ENCODE measurements around the gene DR1.

The DR1 gene

DNA sequence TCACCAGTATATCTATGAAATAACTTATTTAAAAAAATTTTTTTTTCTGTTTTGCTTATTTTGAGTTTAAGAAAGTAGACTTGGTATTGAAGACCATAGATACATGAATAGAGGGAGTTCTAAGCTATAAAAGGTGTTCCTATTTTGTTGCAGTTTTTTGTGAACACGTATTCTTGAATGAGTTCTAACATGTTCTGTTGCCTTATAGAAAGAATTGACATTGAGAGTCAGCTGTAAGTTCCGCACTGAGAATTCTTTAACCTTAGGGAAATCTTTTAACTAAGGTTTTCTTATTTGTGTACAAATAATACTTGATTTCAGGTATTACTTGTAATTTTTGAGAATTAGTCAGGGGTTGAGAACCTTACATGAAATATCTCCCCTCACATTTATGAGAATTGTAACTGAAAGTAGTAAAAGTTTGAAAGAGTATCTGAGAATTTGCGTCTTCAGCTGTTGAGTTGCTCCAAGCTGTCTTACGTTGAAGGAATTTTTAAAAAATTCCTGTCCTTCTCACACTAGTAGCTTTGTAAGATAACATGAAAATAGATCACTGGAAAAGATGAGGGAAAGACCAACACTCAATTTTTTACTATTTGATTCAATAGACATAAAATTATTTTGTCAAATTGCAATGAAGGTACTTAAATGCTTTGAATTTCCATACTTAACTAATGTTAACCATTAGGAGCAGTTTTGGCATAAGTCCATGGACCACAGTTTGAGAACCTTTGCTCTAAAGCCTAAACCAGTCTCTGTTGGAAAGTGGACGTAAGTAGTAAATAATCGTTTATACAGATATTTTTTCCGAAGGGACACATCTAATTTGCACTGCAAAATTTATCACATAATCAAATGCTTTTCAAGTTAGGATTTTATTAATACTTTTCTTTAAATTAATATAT, 3.8 kb downstream of the DR1 start:
- TF ChIP-seq GATA3 (IDR thresholded peaks at IDR 0.05; ENCODE audit: low read depth, low read length) = no peak
- TF ChIP-seq GATA2 (IDR thresholded peaks at IDR 0.05; ENCODE audit: low read depth, low read length) = no peak

DNA sequence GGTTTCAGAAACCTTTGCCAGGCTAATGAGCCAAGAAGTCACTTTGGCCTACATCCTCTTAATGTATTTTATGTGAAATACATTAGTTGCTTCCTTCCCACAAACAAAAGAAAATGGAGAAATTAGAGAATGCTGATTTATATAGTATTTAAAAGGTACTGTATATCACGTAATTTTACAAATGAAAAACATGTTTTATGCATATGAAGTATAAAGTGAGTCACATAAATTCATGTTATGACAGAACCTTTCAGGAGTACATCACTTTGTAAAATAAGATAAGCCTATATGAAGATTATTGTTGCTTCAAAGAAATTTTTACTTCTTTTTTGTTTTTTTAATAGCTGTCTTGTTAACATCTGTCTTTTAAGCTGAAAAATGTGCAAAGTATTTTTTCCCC, 4.6 kb downstream of the DR1 start:
- TF ChIP-seq GATA3 (IDR thresholded peaks at IDR 0.05; ENCODE audit: low read depth, low read length) = no peak
- TF ChIP-seq GATA2 (IDR thresholded peaks at IDR 0.05; ENCODE audit: low read depth, low read length) = no peak

DNA sequence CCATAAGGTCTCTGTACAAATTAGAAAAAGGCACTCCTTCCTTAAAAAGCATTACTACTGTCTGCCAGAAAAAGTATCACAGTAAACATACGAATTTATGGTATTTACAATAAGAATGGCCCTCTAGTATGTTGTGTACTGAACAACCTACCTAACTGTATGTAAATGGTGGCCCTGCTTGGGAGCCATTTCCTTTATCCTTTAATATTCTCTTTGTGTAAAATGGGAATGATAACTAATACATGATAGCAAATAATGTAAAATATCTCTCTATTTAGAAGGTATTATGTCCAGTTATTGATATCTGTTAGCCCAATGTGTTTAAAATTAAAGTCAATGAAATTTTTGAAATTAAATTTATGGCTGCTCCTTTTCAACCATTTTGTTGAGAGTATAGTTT, 5.2 kb downstream of the DR1 start:
- TF ChIP-seq GATA3 (IDR thresholded peaks at IDR 0.05; ENCODE audit: low read depth, low read length) = no peak
- TF ChIP-seq GATA2 (IDR thresholded peaks at IDR 0.05; ENCODE audit: low read depth, low read length) = no peak

DNA sequence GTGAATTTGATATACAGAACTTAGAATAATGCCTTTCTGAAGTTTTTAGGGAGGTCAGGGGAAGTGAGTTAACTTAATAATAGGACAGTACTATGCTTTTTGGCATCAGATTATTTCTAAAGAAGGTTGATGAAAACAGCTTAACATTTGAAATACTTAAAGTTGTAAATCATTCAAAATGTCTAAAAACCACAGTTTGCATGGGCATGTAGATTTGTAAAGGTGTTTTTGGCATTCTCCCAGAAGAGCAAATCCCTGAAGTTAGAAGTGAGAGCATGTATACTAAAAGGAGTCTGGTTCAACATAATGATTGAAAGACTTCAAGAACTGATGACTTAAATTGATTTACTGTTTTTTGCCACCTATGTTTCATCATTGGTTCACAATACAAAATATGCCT, 6.7 kb downstream of the DR1 start:
- TF ChIP-seq GATA3 (IDR thresholded peaks at IDR 0.05; ENCODE audit: low read depth, low read length) = no peak
- no peak for TF ChIP-seq GATA2 (IDR thresholded peaks at IDR 0.05; ENCODE audit: low read depth, low read length)

DNA sequence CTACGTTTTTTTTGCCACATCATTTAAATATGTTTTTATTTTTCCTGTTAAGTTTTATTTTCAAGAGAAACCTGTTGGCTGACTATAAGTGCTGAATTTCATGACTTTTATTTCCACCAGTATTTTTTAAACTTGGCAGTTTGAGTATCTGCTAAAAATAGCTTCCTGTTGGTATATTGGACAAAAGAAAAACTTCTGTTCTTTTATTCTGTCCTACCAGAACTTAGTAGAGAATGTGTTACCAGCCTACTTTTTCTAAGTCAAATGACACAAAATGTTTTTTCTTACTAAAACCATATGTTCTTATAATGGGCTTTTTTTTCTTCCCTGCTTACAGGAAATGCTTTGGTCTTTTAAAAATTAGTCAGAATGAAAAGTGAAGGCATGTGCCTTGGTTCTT, 7.6 kb downstream of the DR1 start:
- TF ChIP-seq GATA2 (IDR thresholded peaks at IDR 0.05; ENCODE audit: low read depth, low read length) = no peak
- TF ChIP-seq GATA3 (IDR thresholded peaks at IDR 0.05; ENCODE audit: low read depth, low read length) = no peak

DNA sequence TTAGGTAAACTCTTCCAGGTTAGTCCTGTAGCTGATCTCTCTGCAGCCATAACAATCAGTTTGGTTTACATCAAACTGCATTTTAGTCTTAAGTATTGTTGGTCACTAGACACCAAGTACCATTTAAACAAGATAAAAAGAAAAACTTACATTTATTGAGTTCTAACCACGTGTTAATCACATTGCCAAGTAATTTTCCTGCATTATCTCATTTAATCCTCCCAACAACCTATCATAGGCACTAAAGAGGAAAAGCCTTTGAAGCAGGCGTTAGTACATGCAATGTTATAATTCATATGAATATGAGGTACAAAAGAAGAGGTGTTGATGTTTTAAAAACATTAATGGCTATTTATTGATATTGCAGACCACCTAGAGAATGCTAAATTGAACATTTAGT, 9.0 kb downstream of the DR1 start:
- TF ChIP-seq GATA2 (IDR thresholded peaks at IDR 0.05; ENCODE audit: low read depth, low read length) (no peak), GATA3 (IDR thresholded peaks at IDR 0.05; ENCODE audit: low read depth, low read length) (no peak)

DNA sequence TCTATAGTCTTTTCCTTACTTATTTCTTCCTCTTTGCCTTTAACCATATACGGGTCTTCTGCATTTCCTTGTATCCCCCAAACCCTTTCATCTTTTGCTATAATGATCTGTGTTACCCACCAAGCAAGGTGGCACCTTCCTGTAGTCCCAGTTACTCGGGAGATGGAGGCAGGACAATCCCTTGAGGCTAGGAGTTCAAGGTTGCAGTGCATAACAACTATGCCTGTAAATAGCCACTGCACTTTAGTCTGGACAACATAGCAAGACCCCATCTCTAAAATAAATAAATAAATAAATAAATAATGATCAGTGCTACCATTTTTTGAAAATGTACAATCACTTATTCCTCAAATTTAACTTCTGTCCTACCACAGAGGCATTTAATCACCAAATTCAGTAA, 11.5 kb downstream of the DR1 start:
- TF ChIP-seq GATA3 (IDR thresholded peaks at IDR 0.05; ENCODE audit: low read depth, low read length) (no peak), GATA2 (IDR thresholded peaks at IDR 0.05; ENCODE audit: low read depth, low read length) (no peak)

DNA sequence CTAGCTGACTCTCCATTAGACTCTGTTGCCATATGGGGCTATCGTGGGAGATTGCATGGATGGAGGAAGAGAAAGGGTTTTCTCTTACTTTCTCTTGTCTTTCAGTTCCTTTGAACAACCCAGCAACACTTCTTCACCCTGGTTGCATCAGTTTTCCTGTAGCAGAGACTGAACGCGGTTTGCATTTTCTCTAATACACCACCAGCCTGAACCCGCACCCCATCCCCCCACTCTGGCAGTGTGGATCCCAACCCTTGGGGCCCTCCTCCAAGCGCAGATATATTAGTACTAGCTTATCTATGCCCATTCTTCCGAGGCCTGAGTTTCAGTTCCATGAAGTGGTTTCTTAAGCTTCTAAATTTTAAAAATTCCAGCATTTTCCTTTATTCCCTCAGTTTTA, 12.6 kb downstream of the DR1 start:
- TF ChIP-seq GATA3 (IDR thresholded peaks at IDR 0.05; ENCODE audit: low read depth, low read length) (no peak), GATA2 (IDR thresholded peaks at IDR 0.05; ENCODE audit: low read depth, low read length) (no peak)

DNA sequence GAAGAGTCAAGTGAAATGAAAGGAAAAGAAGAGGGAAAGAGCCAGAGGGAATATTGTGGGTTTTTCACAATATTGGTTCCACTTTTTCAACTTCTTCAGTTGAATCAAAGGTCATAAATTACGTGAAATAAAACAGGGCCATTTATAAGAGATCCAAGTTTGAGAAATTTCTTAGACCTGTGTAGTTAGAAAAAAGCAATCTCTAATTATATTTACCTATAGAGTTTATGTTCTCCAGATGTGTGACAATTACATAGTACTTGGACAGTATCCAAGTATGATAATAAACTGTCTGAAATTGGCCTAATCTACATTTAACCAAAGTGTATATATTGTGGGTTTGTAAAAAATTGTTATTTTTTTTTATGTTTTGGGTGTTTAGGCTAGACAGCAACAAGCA, 14.4 kb downstream of the DR1 start:
- TF ChIP-seq GATA3 (IDR thresholded peaks at IDR 0.05; ENCODE audit: low read depth, low read length) (no peak), GATA2 (IDR thresholded peaks at IDR 0.05; ENCODE audit: low read depth, low read length) (no peak)

DNA sequence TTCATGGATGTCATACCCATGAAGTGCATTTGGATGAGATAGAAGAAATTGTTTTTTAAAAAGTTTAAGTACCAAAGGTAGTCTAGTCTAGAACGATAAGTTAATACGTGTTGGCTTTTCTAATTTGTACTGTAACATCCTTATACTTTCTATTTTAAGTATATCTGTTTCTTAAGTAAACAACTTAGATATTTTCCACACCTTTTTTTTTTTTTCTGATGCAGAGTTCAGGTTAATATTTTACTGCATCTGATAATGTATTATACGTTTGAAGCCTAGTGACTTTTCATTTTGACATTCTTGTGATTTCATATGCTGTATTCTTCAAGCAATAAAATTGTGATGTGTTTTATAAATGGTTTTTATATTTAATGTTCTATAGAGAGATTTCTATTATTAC, 16.5 kb downstream of the DR1 start:
- TF ChIP-seq GATA2 (IDR thresholded peaks at IDR 0.05; ENCODE audit: low read depth, low read length) = no peak
- no peak for TF ChIP-seq GATA3 (IDR thresholded peaks at IDR 0.05; ENCODE audit: low read depth, low read length)

DNA sequence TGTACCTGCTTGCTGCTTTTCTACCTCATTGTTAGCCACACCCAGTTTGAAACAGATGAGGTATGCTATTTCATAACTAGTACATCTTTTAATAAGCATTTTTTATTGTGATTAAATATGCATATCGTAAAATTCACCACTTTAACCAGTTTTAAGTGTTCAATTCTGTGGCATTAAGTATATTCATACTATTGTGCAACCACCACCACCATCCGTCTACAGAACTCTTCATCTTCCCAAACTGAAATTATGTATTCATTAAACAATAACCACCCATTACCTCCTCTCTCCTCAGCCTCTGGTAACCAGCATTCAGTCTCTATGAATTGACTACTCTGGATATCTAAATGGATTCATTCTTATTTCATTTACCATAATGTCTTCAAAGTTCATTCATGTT, 20.1 kb downstream of the DR1 start:
- no peak for TF ChIP-seq GATA2 (IDR thresholded peaks at IDR 0.05; ENCODE audit: low read depth, low read length)
- TF ChIP-seq GATA3 (IDR thresholded peaks at IDR 0.05; ENCODE audit: low read depth, low read length) = no peak

DNA sequence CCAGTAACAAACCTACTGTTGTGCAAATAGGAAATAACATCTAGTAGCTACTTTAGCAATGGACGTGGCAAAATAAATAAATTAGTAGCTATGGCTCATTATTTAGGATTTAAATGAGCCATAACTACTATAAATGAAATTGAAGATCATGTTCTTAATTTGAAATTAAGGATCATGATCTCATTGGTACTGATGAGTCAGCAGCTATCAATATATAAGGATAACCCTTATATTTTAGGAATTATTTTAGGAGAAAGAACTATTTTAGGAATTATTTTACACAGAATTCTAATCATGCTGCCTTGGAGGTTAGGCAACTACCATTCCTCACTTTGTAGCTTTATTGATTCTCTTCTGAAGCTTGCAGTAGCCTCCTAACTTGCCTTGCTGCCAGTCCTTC, 24.0 kb downstream of the DR1 start:
- TF ChIP-seq GATA2 (IDR thresholded peaks at IDR 0.05; ENCODE audit: low read depth, low read length) = no peak
- no peak for TF ChIP-seq GATA3 (IDR thresholded peaks at IDR 0.05; ENCODE audit: low read depth, low read length)

DNA sequence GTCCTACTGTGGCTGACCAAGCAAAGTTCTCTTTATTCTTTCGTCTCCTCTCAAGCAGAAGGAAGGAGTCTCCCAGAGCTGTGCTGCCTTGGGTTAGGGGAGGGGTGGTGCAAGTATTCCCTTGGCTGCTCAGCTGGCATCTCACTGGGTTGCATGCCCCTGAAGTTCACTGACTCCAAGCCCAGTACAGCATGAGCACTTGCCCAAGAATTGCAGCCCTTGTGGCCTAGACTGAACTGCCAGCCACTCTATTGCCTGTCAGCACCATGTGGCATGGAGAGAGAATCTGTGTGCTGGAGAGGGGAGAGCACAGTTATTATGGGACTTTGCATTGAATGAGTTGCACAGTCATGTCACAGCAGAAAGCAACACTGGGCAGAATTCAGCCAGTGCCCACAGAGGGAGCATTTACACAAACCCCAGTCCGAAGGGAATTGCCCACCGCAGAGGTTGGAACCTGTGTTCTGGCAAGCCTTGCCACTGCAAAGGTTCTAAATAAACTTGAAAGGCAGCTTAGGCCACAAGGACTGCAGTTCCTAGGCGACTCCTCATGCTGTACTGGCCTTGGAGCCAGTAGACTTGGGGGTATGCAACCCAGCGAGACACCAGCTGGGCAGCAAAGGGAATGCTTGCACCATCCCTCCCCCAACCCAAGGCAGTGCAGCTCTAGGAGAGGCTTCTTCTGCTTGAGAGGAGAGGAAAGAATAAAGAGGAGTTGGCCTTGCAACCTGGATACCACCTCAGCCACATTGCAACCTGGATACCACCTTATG, 28.8 kb downstream of the DR1 start:
- no peak for TF ChIP-seq GATA3 (IDR thresholded peaks at IDR 0.05; ENCODE audit: low read depth, low read length)
- no peak for TF ChIP-seq GATA2 (IDR thresholded peaks at IDR 0.05; ENCODE audit: low read depth, low read length)

DNA sequence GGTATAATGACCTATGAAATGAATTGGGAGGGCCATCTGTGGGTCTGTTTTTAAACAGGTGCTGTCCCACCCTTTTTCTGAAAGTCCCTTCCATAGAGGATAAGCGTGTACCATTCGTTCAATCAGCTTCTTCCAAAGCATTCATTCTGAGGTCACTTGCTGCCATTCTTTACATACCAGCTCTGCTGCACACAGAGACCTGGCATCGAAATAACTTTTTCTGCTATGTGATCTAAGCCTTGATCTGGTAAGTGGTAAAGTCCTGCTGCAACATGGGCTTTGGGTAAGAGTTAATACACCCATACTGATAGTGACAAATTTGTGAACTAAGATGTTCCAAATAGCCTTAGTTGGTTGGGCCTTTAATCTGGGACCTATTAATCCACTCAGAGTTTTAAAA, 38.9 kb downstream of the DR1 start:
- TF ChIP-seq GATA2 (IDR thresholded peaks at IDR 0.05; ENCODE audit: low read depth, low read length) (no peak), GATA3 (IDR thresholded peaks at IDR 0.05; ENCODE audit: low read depth, low read length) (no peak)

DNA sequence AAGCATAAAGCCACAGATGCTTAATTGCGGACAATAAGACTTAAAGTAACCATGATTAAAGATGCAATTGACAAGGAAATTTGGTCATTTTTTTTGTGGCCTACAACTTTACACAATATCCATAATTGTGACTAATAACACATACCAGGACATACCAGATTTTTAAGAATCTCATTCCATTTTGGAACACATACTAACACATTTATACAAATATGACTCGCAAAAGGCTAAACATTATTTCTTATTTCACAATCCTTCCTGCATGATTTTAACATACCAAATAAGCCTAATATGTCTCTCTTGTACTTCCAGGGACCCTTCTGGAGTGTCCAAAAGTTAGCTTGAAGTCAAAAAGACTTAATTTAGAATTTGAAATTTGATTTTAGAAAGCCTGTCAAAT, 48.8 kb downstream of the DR1 start:
- no peak for TF ChIP-seq GATA3 (IDR thresholded peaks at IDR 0.05; ENCODE audit: low read depth, low read length)
- TF ChIP-seq GATA2 (IDR thresholded peaks at IDR 0.05; ENCODE audit: low read depth, low read length) = no peak
